GM19099 (cell line): Measurements from ENCODE around the gene MACO1.
A peak's percentile ranks its signal among the peaks of the same experiment; 100 is the strongest.

Source experiments
- POLR2A ChIP-seq: IDR thresholded peaks from 3 replicates; pipeline ENCODE4 v1.6.1; 2011; ENCODE audit warnings: low read depth; ENCODE audit not compliant: insufficient read length; ENCODE audit errors: extremely low read depth

Gene MACO1

GRCh38 chr1:25534410-25534788 lies 103.7 kb downstream of the MACO1 start:
- no peak for TF ChIP-seq POLR2A

- no peak for TF ChIP-seq POLR2A
These were observed 105.4 kb downstream of the MACO1 start for GRCh38 chr1:25536124-25536523.

GRCh38 chr1:25537153-25537831 lies 106.6 kb downstream of the MACO1 start:
- no peak for TF ChIP-seq POLR2A

GRCh38 chr1:25538191-25538767 lies 107.6 kb downstream of the MACO1 start:
- no peak for TF ChIP-seq POLR2A

- no peak for TF ChIP-seq POLR2A
These were observed 110.1 kb downstream of the MACO1 start for GRCh38 chr1:25540750-25541342.

- no peak for TF ChIP-seq POLR2A
These were observed 110.7 kb downstream of the MACO1 start for GRCh38 chr1:25541425-25541824.

GRCh38 chr1:25541889-25542658 lies 111.4 kb downstream of the MACO1 start:
- no peak for TF ChIP-seq POLR2A

- TF ChIP-seq POLR2A: no peak
These were observed 112.3 kb downstream of the MACO1 start for GRCh38 chr1:25543005-25543424.

GRCh38 chr1:25543425-25544242 lies 112.9 kb downstream of the MACO1 start, which contains the start of gene LDLRAP1:
Gene LDLRAP1, plus strand, starts transcription at chr1:25543606. Its CDS starts 93 bp downstream, at chr1:25543699.
- TF ChIP-seq POLR2A: peak; percentile 51

- TF ChIP-seq POLR2A: no peak
These were observed 113.6 kb downstream of the MACO1 start for GRCh38 chr1:25544243-25544764.

GRCh38 chr1:25544819-25545218 lies 114.1 kb downstream of the MACO1 start:
- TF ChIP-seq POLR2A: no peak

- no peak for TF ChIP-seq POLR2A
These were observed 115.1 kb downstream of the MACO1 start for GRCh38 chr1:25545767-25546166.

GRCh38 chr1:25546193-25546592 lies 115.5 kb downstream of the MACO1 start:
- TF ChIP-seq POLR2A: no peak

GRCh38 chr1:25548601-25549000 lies 117.9 kb downstream of the MACO1 start:
- TF ChIP-seq POLR2A: no peak
